ENCODE measurements around the gene ANKS6. TPM values are rescaled to one million over a fixed set of nuclear protein-coding genes. Genes with fewer than 3 reads are reported as not detected.

ANKS6 gene
- total and polyA plus RNA-seq, 2 of the 4 experiments (the other 2 are of a cell fraction): 9.0 to 23.6 TPM

DNA sequence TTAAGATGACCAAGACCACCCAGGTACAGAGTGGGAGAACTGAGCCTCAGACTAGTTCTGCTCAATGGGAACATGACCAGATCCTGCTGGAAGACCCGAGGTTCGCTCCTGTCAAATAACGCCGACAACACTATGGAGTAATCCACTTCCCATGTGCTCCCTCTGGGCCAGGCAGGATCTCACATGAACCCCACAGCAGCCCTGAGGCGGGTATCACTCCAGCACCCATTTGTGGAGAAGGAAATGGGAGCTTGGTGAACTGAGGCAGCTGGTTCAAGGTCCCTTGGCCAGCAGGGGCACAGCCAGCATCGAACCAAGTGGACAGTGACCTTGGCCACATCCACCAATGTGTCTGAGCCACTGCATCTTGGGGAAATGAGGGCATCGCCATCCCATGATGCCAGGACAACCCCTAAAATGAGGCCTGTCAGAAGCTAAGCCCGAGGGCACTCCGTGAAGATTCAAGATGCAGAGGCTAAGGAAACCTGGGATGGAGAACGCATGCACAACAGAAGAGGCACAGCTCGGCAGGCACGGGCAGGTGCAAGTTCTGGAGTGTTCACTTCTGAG is 8.5 kb downstream of the ANKS6 start:
- Histone ChIP-seq H2BK20ac (ENCODE audit: low read depth, low read length) (no peak overlapping the region), H4K5ac (ENCODE audit: low read depth, low read length) (no peak overlapping the region), H2AK5ac (ENCODE audit: low read depth, low read length) (no peak overlapping the region), H3K9me1 (ENCODE audit: insufficient read depth, low read length) (peaks cover 22% of the 10 kb centered on the region), H3K27me3 (ENCODE audit: control insufficient read depth, insufficient read depth, low read length) (no peaks in the 10 kb centered on the region), H3K14ac (replicated peaks; ENCODE audit: low read depth, low read length) (no peak overlapping the region), H3K4me2 (ENCODE audit: low read depth, low read length) (no peak overlapping the region), H2BK5ac (ENCODE audit: low read depth, low read length, poor library complexity, severe bottlenecking) (no peak overlapping the region), H3K18ac (ENCODE audit: low read depth, low read length) (no peak overlapping the region), H4K20me1 (ENCODE audit: insufficient read depth, low read length) (peaks cover 19% of the 10 kb centered on the region), H2AFZ (replicated peaks; ENCODE audit: low read length, poor library complexity) (no peak overlapping the region), H3K4me1 (ENCODE audit: control insufficient read depth, insufficient read depth, low read length) (peaks cover 4% of the 10 kb centered on the region), H2BK15ac (ENCODE audit: low read depth, low read length) (no peak overlapping the region), H3K4me3 (ENCODE audit: insufficient read depth, low read depth, low read length) (no peak overlapping the region), H3K36me3 (ENCODE audit: control insufficient read depth, insufficient read depth, low read length) (peaks cover 23% of the 10 kb centered on the region), H3K56ac (ENCODE audit: extremely low read depth, insufficient read depth, low read length) (no peak overlapping the region), H3K9ac (ENCODE audit: low read depth, low read length) (no peak overlapping the region), H3K4ac (ENCODE audit: low read depth, low read length) (no peak overlapping the region), H2AK9ac (replicated peaks; ENCODE audit: low read depth, low read length, poor library complexity) (peak overlapping the region; percentile 50), H4K8ac (ENCODE audit: low read depth in 2 of 2, low read length in 2 of 2) (no peak overlapping the region), H3K79me1 (ENCODE audit: low read depth in 1 of 2, low read length in 2 of 2) (peaks cover 35 to 55% of the 10 kb centered on the region in 2 experiments), H2BK120ac (ENCODE audit: low read depth, low read length) (no peak overlapping the region), H4K91ac (ENCODE audit: insufficient read depth, low read depth, low read length) (no peak overlapping the region), H3K23ac (ENCODE audit: low read depth, low read length) (no peak overlapping the region), H3K27ac (ENCODE audit: insufficient read depth, low read length) (no peak overlapping the region), H3K9me3 (ENCODE audit: control insufficient read depth, insufficient read depth, low read length) (no peaks in the 10 kb centered on the region)
- CTCF ChIA-PET: no interaction called here
- no peak for TF ChIP-seq RFX5 (IDR thresholded peaks at IDR 0.05; ENCODE audit: low read depth, low read length)
- TF ChIP-seq, protein P1, sequence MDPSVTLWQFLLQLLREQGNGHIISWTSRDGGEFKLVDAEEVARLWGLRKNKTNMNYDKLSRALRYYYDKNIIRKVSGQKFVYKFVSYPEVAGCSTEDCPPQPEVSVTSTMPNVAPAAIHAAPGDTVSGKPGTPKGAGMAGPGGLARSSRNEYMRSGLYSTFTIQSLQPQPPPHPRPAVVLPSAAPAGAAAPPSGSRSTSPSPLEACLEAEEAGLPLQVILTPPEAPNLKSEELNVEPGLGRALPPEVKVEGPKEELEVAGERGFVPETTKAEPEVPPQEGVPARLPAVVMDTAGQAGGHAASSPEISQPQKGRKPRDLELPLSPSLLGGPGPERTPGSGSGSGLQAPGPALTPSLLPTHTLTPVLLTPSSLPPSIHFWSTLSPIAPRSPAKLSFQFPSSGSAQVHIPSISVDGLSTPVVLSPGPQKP (IDR thresholded peaks at IDR 0.05; ENCODE audit: borderline replicate concordance, low read depth, low read length): no peak
- TF ChIP-seq, protein P2, sequence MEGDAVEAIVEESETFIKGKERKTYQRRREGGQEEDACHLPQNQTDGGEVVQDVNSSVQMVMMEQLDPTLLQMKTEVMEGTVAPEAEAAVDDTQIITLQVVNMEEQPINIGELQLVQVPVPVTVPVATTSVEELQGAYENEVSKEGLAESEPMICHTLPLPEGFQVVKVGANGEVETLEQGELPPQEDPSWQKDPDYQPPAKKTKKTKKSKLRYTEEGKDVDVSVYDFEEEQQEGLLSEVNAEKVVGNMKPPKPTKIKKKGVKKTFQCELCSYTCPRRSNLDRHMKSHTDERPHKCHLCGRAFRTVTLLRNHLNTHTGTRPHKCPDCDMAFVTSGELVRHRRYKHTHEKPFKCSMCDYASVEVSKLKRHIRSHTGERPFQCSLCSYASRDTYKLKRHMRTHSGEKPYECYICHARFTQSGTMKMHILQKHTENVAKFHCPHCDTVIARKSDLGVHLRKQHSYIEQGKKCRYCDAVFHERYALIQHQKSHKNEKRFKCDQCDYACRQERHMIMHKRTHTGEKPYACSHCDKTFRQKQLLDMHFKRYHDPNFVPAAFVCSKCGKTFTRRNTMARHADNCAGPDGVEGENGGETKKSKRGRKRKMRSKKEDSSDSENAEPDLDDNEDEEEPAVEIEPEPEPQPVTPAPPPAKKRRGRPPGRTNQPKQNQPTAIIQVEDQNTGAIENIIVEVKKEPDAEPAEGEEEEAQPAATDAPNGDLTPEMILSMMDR (conservative IDR thresholded peaks at IDR 0.05; ENCODE audit: low read depth, low read length): no peak
- TF ChIP-seq MAFK (IDR thresholded peaks at IDR 0.05; ENCODE audit: low read depth, low read length): no peak
- TF ChIP-seq, protein P3, sequence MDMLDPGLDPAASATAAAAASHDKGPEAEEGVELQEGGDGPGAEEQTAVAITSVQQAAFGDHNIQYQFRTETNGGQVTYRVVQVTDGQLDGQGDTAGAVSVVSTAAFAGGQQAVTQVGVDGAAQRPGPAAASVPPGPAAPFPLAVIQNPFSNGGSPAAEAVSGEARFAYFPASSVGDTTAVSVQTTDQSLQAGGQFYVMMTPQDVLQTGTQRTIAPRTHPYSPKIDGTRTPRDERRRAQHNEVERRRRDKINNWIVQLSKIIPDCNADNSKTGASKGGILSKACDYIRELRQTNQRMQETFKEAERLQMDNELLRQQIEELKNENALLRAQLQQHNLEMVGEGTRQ (IDR thresholded peaks at IDR 0.05; ENCODE audit: low read depth, low read length): no peak
- no peak for TF ChIP-seq RCOR1 (IDR thresholded peaks at IDR 0.05; ENCODE audit: insufficient replicate concordance, low read length)
- no peak for TF ChIP-seq CEBPB (IDR thresholded peaks at IDR 0.05; ENCODE audit: low read depth, low read length)
- no peak for TF ChIP-seq CHD1 (IDR thresholded peaks at IDR 0.05; ENCODE audit: low read depth, low read length)
- no peak for TF ChIP-seq POLR2A (IDR thresholded peaks at IDR 0.05; ENCODE audit: low read depth, low read length)
- no peak for TF ChIP-seq MXI1 (IDR thresholded peaks at IDR 0.05; ENCODE audit: borderline replicate concordance, low read depth, low read length)
- no peak for TF ChIP-seq NFE2L2 (IDR thresholded peaks at IDR 0.05; ENCODE audit: low read depth, low read length)
- TF ChIP-seq BHLHE40 (IDR thresholded peaks at IDR 0.05; ENCODE audit: low read depth, low read length): no peak
- TF ChIP-seq MAZ (IDR thresholded peaks at IDR 0.05; ENCODE audit: borderline replicate concordance, low read depth, low read length): no peak
- TF ChIP-seq RAD21 (IDR thresholded peaks at IDR 0.05; ENCODE audit: low read length): no peak
- TF ChIP-seq SMC3 (IDR thresholded peaks at IDR 0.05; ENCODE audit: low read depth, low read length): no peak
- WGBS, 2 experiments (ENCODE audit: extremely low coverage in 2 of 2, insufficient read length in 1 of 2): 96% methylated on average over 4 of the region's 12 CpGs; no CpG with 5 or more reads in 1 of the 2 experiments
- POLR2A ChIA-PET (ENCODE audit: unreplicated experiment): no interaction called here
- ATAC-seq (ENCODE audit: low read depth) (no peak), DNase-seq (no peak)
- intact Hi-C loops (cut with micrococcal nuclease): no loop called here
- dilution Hi-C loops (cut with HindIII; ENCODE audit: low sequenced_read_pairs, unreplicated experiment): no loop called here
- BruUV-seq (replicated peaks): no TSS peak
- in situ Hi-C loops (cut with MboI; ENCODE audit: low sequenced_read_pairs): no loop called here

Measured in IMR-90 (cell line).